ENCODE measurements around the gene ARHGAP12. TPM values are rescaled to one million over a fixed set of nuclear protein-coding genes. Genes with fewer than 3 reads are reported as not detected.

The ARHGAP12 gene
- total and polyA plus RNA-seq, 2 experiments from 2014 or later, result 12.7 to 29.1 TPM

DNA sequence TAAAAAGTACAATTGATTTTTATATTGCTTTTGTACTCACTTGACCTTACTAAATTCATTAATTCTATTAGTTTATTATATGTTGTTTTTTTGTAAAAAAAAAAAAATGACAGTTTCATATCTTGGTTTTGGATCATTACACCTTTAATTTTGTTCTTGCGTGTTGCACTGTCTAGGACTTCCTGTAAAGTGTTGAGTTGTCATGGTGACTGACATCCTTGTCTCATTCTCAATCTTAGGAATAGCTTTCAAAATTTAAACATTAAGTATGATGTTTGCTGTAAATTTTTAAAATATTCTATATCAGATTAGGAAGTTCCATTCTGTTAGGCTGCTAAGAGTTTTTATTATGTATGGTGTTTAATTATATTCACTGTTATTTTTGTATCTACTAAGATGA is 139.1 kb downstream of the ARHGAP12 start:
- TF ChIP-seq, protein P1, sequence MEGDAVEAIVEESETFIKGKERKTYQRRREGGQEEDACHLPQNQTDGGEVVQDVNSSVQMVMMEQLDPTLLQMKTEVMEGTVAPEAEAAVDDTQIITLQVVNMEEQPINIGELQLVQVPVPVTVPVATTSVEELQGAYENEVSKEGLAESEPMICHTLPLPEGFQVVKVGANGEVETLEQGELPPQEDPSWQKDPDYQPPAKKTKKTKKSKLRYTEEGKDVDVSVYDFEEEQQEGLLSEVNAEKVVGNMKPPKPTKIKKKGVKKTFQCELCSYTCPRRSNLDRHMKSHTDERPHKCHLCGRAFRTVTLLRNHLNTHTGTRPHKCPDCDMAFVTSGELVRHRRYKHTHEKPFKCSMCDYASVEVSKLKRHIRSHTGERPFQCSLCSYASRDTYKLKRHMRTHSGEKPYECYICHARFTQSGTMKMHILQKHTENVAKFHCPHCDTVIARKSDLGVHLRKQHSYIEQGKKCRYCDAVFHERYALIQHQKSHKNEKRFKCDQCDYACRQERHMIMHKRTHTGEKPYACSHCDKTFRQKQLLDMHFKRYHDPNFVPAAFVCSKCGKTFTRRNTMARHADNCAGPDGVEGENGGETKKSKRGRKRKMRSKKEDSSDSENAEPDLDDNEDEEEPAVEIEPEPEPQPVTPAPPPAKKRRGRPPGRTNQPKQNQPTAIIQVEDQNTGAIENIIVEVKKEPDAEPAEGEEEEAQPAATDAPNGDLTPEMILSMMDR (IDR thresholded peaks at IDR 0.05; ENCODE audit: low read depth, low read length), result no peak
- H3K9me3 ChIP-seq (ENCODE audit: low read depth), result no peaks in the 10 kb centered on the region
- no peak overlapping the region for H3K4me3 ChIP-seq
- H3K27me3 ChIP-seq, result no peaks in the 10 kb centered on the region
- no peaks in the 10 kb centered on the region for H3K4me1 ChIP-seq (ENCODE audit: low read depth)
- no peaks in the 10 kb centered on the region for H3K36me3 ChIP-seq
- no peak for DNase-seq (ENCODE audit: low read depth in 1 of 2, low spot score in 1 of 2)
- no peak overlapping the region for H3K27ac ChIP-seq

DNA sequence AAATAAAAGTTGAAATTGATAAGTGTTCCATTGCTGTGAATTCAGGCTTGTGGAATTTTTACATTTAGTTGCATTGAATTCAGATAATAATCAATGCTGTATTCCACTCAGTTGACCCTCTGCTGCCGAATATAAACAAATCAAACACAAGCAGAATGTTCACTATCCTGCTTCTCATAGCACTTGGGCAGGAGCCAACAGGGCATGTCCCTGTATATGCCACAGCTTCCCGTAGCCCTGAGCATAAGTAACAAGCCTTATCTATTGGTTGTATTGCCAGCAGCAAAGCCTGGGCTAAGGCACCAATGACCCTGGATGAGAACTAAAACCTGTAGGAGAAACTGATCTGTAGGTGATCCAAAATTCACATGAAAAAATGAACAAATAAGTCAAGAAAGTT is 145.9 kb downstream of the ARHGAP12 start:
- Histone ChIP-seq H3K27ac (no peak overlapping the region), H3K4me3 (no peak overlapping the region), H3K4me1 (ENCODE audit: low read depth) (no peaks in the 10 kb centered on the region), H3K27me3 (no peaks in the 10 kb centered on the region), H3K9me3 (ENCODE audit: low read depth) (no peaks in the 10 kb centered on the region), H3K36me3 (no peaks in the 10 kb centered on the region)
- TF ChIP-seq, protein P1 (IDR thresholded peaks at IDR 0.05; ENCODE audit: low read depth, low read length), result no peak
- DNase-seq (ENCODE audit: low read depth in 1 of 2, low spot score in 1 of 2), result no peak

DNA sequence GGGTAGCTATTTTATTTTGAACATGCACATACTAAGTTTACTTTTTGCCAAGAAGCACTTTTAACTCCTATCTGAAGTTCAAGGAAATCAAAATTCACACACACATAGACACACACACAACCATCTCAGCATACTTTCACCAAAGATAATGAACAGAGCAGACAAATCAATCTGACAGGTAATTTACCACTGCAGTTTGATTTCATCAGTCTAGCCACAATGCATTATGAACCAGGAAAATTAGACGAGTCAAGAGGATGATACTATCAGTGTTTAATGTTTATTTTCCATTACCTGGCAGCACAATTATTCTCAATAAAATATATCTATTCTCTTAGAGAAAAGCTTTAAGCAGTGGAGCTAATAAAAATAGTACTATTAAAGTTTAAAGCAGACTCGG is 147.9 kb downstream of the ARHGAP12 start:
- no peaks in the 10 kb centered on the region for H3K36me3 ChIP-seq
- H3K4me3 ChIP-seq, result no peak overlapping the region
- DNase-seq (ENCODE audit: low read depth in 1 of 2, low spot score in 1 of 2), result no peak
- TF ChIP-seq, protein P1 (IDR thresholded peaks at IDR 0.05; ENCODE audit: low read depth, low read length), result no peak
- H3K27me3 ChIP-seq, result no peaks in the 10 kb centered on the region
- H3K27ac ChIP-seq, result no peak overlapping the region
- H3K4me1 ChIP-seq (ENCODE audit: low read depth), result no peaks in the 10 kb centered on the region
- no peaks in the 10 kb centered on the region for H3K9me3 ChIP-seq (ENCODE audit: low read depth)

GRCh38 chr10:31778627-31779026 is 150.0 kb downstream of the ARHGAP12 start:
- Histone ChIP-seq H3K27ac (no peak overlapping the region), H3K27me3 (no peaks in the 10 kb centered on the region), H3K4me1 (ENCODE audit: low read depth) (no peaks in the 10 kb centered on the region), H3K4me3 (no peak overlapping the region), H3K36me3 (no peaks in the 10 kb centered on the region), H3K9me3 (ENCODE audit: low read depth) (no peaks in the 10 kb centered on the region)
- no peak for DNase-seq (ENCODE audit: low read depth in 1 of 2, low spot score in 1 of 2)
- TF ChIP-seq, protein P1 (IDR thresholded peaks at IDR 0.05; ENCODE audit: low read depth, low read length), result no peak

GRCh38 chr10:31776159-31776558 is 152.5 kb downstream of the ARHGAP12 start:
- Histone ChIP-seq H3K9me3 (ENCODE audit: low read depth) (no peaks in the 10 kb centered on the region), H3K36me3 (no peaks in the 10 kb centered on the region), H3K27ac (no peak overlapping the region), H3K4me3 (no peak overlapping the region), H3K4me1 (ENCODE audit: low read depth) (no peaks in the 10 kb centered on the region), H3K27me3 (no peaks in the 10 kb centered on the region)
- DNase-seq (ENCODE audit: low read depth in 1 of 2, low spot score in 1 of 2), result no peak
- TF ChIP-seq, protein P1 (IDR thresholded peaks at IDR 0.05; ENCODE audit: low read depth, low read length), result no peak
